Neural progenitor cell (in vitro differentiated cells): Measurements from ENCODE around the gene GUCA1A. TPM values are rescaled to one million over a fixed set of nuclear protein-coding genes. Genes with fewer than 3 reads are reported as not detected.
A peak's percentile ranks its signal among the peaks of the same experiment; 100 is the strongest.

Source experiments
- DNase-seq: peaks from one replicate; pipeline ENCODE4 v3.0.0-alpha.2; 2016; ENCODE audit warnings: low spot score
- H2AFZ ChIP-seq: fragments of 200-600 bp; sonication (generic); replicated peaks from 2 replicates; pipeline ENCODE4 v1.6.1; 2016; ENCODE audit warnings: antibody characterized with exemption
- H3F3A ChIP-seq: fragments of 200-600 bp; sonication (generic); 2 replicates; pipeline ENCODE4 v1.6.1; 2016; ENCODE audit warnings: antibody characterized with exemption, low read depth
- H3K27ac ChIP-seq: fragments of 200-600 bp; sonication (generic); 2 replicates; pipeline ENCODE4 v1.5.1; 2016; ENCODE audit warnings: mild to moderate bottlenecking
- H3K27me3 ChIP-seq: fragments of 200-600 bp; sonication (generic); 2 replicates; pipeline ENCODE4 v1.6.1; 2016; ENCODE audit warnings: mild to moderate bottlenecking, moderate library complexity
- H3K36me3 ChIP-seq: fragments of 200-600 bp; sonication (generic); 2 replicates; pipeline ENCODE4 v1.5.1; 2016
- H3K4me1 ChIP-seq: fragments of 200-600 bp; sonication (generic); 2 replicates; pipeline ENCODE4 v1.6.1; 2016; ENCODE audit warnings: mixed run types
- H3K4me2 ChIP-seq: fragments of 200-600 bp; sonication (generic); 2 replicates; pipeline ENCODE4 v1.6.1; 2016
- H3K4me3 ChIP-seq: fragments of 200-600 bp; sonication (generic); 2 replicates; pipeline ENCODE4 v1.5.1; 2016
- H3K79me2 ChIP-seq: fragments of 200-600 bp; sonication (generic); 2 replicates; pipeline ENCODE4 v1.6.1; 2016; ENCODE audit warnings: low read depth
- H3K9ac ChIP-seq: fragments of 200-600 bp; sonication (generic); 2 replicates; pipeline ENCODE4 v1.6.1; 2016
- H3K9me3 ChIP-seq: fragments of 200-600 bp; sonication (generic); 2 replicates; pipeline ENCODE4 v1.5.1; 2016; ENCODE audit warnings: low read depth
- H4K20me1 ChIP-seq: fragments of 200-600 bp; sonication (generic); 2 replicates; pipeline ENCODE4 v1.6.1; 2016; ENCODE audit warnings: low read depth
- H3K27ac Mint-ChIP-seq: 3 replicates; pipeline ENCODE4 v1.8.0; 2021; ENCODE audit warnings: mixed read lengths
- H3K27me3 Mint-ChIP-seq: 2 replicates; pipeline ENCODE4 v1.8.0; 2022; ENCODE audit warnings: low read depth, mild to moderate bottlenecking, inconsistent platforms, moderate library complexity, mixed read lengths; ENCODE audit not compliant: insufficient read depth
- H3K36me3 Mint-ChIP-seq: 3 replicates; pipeline ENCODE4 v1.8.0; 2021; ENCODE audit warnings: mixed read lengths
- H3K4me1 Mint-ChIP-seq: 3 replicates; pipeline ENCODE4 v1.8.0; 2021; ENCODE audit warnings: mixed read lengths
- H3K4me3 Mint-ChIP-seq: 3 replicates; pipeline ENCODE4 v1.8.0; 2021; ENCODE audit warnings: mild to moderate bottlenecking, moderate library complexity, mixed read lengths
- H3K9me3 Mint-ChIP-seq: 3 replicates; pipeline ENCODE4 v1.8.0; 2020; ENCODE audit warnings: mixed read lengths
- CTCF ChIP-seq: fragments of 200-600 bp; sonication (generic); IDR thresholded peaks from 2 replicates; pipeline ENCODE4 v1.5.1; 2017; ENCODE audit warnings: antibody characterized with exemption, mild to moderate bottlenecking
- EZH2 ChIP-seq: fragments of 200-600 bp; sonication (generic); IDR thresholded peaks from 2 replicates; pipeline ENCODE4 v1.6.1; 2017; ENCODE audit warnings: antibody characterized with exemption, mild to moderate bottlenecking, moderate library complexity
- EZH2phosphoT487 ChIP-seq: fragments of 200-600 bp; sonication (generic); IDR thresholded peaks from 2 replicates; pipeline ENCODE4 v1.6.1; 2017; ENCODE audit warnings: antibody characterized with exemption
- total RNA-seq: library from RNA; depleted of rRNA; stranded (reverse); fragments of >200 nt; gene quantifications from 2 replicates; pipeline ENCODE4 v1.2.3, GENCODE V29; 2015; ENCODE audit warnings: low replicate concordance

GUCA1A gene
- total RNA-seq, 1 donor from 2014 or later = 1.9 TPM

- Mint-ChIP-seq H3K36me3 (no peaks in the 10 kb centered on the region), H3K9me3 (no peaks in the 10 kb centered on the region), H3K4me1 (peaks cover 14% of the 10 kb centered on the region), H3K4me3 (no peak overlapping the region), H3K27me3 (peaks cover 2% of the 10 kb centered on the region), H3K27ac (no peak overlapping the region)
- no peaks in the 10 kb centered on the region for H3F3A ChIP-seq
- peak; percentile 15 for DNase-seq
- H3K4me2 ChIP-seq = peak overlapping the region; percentile 24
- H3K9me3 ChIP-seq = no peaks in the 10 kb centered on the region
- no peaks in the 10 kb centered on the region for H3K36me3 ChIP-seq
- no peak overlapping the region for H2AFZ ChIP-seq
- no peak overlapping the region for H3K9ac ChIP-seq
- no peak overlapping the region for H3K4me3 ChIP-seq
- H3K79me2 ChIP-seq = no peaks in the 10 kb centered on the region
- peaks cover 19% of the 10 kb centered on the region for H3K4me1 ChIP-seq
- TF ChIP-seq CTCF (no peak), EZH2 (no peak), EZH2phosphoT487 (no peak)
- no peaks in the 10 kb centered on the region for H4K20me1 ChIP-seq
- no peaks in the 10 kb centered on the region for H3K27me3 ChIP-seq
- H3K27ac ChIP-seq = no peak overlapping the region
Observed at GRCh38 chr6:42193491-42193894, 20.3 kb downstream of the GUCA1A start.

- Histone ChIP-seq H3K4me3 (no peak overlapping the region), H3K4me1 (peaks cover 19% of the 10 kb centered on the region), H3K4me2 (peak overlapping the region; percentile 24), H3K79me2 (no peaks in the 10 kb centered on the region), H3K9me3 (no peaks in the 10 kb centered on the region), H4K20me1 (no peaks in the 10 kb centered on the region), H2AFZ (no peak overlapping the region), H3K36me3 (no peaks in the 10 kb centered on the region), H3K27me3 (no peaks in the 10 kb centered on the region), H3F3A (no peaks in the 10 kb centered on the region), H3K27ac (no peak overlapping the region), H3K9ac (no peak overlapping the region)
- Mint-ChIP-seq H3K36me3 (no peaks in the 10 kb centered on the region), H3K9me3 (no peaks in the 10 kb centered on the region), H3K27me3 (peaks cover 2% of the 10 kb centered on the region), H3K4me1 (peaks cover 14% of the 10 kb centered on the region), H3K4me3 (no peak overlapping the region), H3K27ac (no peak overlapping the region)
- DNase-seq = no peak
- no peak for TF ChIP-seq CTCF
- TF ChIP-seq EZH2 = no peak
- TF ChIP-seq EZH2phosphoT487 = no peak
Observed at GRCh38 chr6:42194056-42194455, 20.9 kb downstream of the GUCA1A start.

- Histone ChIP-seq H2AFZ (no peak overlapping the region), H3K9ac (no peak overlapping the region), H3K36me3 (no peaks in the 10 kb centered on the region), H3K9me3 (no peaks in the 10 kb centered on the region), H3K4me2 (no peak overlapping the region), H3K27ac (no peak overlapping the region), H3K4me1 (peaks cover 19% of the 10 kb centered on the region), H4K20me1 (no peaks in the 10 kb centered on the region), H3F3A (no peaks in the 10 kb centered on the region), H3K4me3 (no peak overlapping the region), H3K79me2 (no peaks in the 10 kb centered on the region), H3K27me3 (no peaks in the 10 kb centered on the region)
- Mint-ChIP-seq H3K9me3 (no peaks in the 10 kb centered on the region), H3K27ac (no peak overlapping the region), H3K4me3 (no peak overlapping the region), H3K36me3 (peaks cover 3% of the 10 kb centered on the region), H3K27me3 (peaks cover 2% of the 10 kb centered on the region), H3K4me1 (peaks cover 14% of the 10 kb centered on the region)
- no peak for DNase-seq
- TF ChIP-seq CTCF (no peak), EZH2 (no peak)
Observed at GRCh38 chr6:42195415-42195814, 22.3 kb downstream of the GUCA1A start.
